Activated effector memory CD4-positive, alpha-beta T cell treated with Interleukin-2 at 50 U/mL for 16 hours (primary cell): ENCODE data around the gene RAB4A.

Experiments
- DNase-seq: peaks from one replicate; pipeline ENCODE4 v3.0.0-alpha.2; 2020

The RAB4A gene

DNA sequence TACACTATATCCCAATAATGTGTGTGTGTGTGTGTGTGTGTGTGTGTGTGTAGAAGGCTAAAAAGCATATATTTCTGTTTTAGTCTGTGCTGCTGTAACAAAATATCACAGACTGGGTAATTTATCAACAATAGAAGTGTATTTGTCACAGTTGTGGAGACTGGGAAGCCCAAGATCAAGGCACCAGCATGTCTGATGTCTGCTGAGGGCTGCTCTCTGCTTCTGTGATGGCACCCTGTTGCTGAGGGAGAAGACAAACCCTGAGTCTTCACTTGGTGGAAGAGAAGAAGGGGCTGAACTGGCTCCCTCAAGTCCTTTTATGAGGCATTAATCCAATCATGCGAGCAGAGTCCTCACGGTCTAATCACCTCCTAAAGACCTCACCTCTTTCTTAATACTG lies 23.0 kb upstream of the RAB4A start:
- no peak for DNase-seq

DNA sequence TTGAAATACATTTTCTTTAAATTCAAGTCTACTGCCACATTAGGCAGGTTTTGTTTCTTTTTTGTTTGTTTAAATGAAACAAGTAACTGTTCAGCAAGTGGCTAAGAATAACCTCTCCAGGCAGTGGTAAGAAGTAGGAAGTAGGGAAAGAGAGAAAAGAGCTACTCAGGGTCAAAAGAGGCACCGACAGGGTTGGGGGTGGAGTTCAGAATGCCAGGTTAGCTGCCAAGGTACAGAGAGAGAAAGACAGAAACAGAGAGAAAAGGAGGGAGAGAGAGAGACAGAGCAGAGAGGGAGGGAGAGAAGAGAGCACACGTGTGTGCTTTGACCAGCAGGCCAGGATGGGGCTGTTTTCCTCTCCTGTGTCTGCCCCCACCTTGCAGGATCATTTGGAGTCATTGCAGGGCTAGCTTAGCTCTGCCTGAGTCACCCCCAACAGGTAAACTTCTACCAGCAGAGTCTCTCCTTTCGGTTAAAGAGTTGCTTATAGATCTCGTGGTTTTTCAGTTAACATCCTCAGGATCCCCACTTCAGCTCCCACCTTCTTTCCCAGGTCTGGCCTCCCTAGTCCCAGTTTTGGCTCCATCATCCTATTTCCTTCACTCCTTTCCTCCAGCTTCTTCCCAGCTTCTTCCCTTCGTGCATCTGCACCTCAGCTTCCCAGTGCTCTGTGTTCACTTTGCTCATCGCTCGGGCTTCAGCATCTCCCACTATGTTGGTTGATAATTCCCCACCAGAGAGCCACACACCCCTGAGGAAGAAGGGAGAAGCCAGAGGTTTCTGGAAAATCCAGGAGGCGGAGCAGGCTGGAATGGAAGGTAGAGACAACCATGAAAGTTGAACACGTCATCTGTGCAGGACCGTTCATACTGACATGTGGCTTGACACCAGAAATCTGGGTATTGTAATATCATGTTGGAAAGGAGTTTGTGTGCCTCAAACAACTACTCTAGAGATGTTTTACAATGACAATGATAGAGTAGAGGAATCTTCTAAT lies 21.8 kb upstream of the RAB4A start:
- DNase-seq = no peak

DNA sequence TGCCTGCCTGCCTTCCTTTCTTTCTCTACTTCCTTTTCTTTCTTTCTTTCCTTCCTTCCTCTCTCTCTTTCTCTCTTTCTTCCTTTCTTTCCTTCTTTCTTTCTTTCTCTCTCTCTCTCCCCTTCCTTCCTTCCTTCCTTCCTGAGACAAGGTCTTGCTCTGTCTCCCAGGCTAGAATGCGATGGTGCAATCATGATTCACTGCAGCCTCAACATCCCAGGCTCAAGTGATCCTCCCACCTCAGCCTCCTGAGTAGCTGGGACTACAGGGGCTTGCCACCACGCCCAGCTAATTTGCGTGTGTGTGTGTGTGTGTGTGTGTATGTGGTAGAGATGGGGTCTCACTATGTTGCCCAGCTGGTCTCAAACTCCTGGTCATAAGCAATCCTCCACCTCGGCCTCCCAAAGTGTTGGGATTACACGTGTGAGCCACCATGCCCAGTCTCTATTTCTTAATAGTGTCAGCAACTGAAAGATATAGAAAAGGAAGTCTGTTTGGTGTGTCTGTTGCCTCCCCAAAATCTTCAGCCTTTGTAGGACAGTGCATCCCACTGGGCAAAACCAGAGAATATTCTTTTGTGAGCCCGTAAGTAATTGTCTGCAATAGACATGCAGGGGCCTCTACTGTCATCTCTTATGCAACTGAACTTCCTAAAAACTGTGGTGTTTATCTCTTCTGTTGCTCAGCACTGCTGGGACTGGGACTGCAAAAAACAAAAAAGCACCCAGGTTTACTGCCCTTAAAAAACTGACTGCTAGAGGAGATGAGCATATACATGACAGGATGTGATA lies 20.9 kb upstream of the RAB4A start:
- no peak for DNase-seq

DNA sequence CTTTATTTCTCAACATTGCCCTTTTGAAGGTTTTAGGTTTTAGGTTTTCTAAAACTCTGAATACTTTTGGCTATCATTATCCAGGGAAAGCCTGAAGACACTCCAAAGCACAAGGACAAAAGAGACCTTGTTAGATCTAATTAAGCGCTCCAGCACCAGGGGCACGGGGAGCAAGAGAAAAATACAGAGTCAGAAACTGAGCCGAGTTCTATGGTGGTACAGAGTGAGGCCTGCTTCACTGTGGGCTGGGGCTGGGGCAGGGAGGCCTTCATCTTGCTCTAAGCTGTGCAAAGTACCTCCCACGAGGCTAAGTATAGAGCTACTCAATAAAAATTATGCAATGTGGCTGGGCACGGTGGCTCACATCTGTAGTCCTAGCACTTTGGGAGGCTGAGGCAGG lies 19.7 kb upstream of the RAB4A start:
- DNase-seq = no peak

DNA sequence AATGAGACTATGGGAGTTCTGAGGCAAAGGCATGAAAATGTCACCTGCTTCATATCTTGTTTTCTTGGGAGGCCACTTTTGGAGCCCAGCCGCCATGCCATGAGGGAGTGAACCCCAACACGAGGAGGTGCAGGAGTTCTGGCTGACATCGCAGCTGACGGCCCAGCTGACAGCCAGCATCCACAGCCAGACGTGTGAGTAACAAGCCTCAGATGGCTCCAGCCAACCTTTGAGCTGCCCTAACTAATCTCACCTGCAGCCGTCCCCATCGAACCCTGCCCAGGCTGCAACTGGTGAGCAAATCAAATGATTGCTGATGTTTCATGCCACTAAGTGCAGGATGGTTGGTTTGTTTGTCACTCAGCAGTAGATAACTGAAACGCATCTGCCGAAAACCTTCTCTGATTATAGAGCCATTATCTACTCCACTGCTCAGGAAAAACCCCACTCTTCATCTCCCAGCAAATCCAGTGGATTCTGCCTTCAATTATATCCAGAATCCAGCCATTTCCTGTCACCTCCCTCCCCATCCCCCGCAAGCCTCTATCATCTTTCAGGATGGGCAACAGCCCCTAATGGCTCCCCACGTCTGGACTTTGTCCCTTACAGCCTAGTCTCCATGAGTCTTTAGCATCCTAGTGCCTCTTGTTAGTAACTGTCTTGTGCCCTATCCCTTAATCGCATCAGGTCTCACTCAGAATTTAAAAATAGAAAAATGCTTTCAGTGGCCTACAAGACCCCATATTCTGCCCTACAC lies 18.5 kb upstream of the RAB4A start:
- no peak for DNase-seq

DNA sequence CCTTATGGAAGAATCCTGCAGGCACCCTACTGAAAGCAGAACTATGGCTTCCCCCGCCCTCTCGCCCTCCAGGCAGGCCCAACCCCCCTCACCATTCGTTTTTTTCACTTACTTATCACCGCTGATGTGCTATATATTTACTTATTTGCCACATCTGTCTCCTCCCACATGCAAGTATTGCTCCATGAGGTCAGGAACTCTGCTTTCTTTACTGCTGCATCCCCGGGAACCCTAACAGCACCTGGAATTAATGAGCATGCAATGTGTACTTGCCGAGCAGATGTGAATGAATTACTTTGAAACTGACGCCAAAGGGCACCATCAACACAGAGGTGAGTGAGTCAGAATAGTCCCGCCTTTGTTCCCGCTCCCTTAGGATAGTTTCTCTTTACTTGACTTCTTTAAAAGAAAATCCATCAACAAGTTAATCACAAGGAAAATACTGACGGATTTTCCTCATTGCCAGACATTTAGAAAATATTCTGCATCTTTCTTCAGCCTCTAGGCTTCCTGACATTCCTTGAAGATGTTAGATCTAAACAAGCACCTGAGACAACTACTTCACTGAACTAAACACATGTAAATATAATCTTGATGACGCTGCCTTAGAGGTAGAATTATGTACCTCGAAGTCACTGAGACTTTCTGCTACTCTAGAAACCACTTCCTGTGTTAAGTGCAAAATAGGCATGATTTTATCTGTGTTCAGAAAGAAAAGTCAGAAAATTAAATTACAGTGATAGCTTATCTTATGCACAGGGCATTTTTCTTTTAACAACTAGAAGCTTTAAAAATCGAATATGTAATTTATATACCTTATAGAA lies 17.5 kb upstream of the RAB4A start:
- DNase-seq = no peak

DNA sequence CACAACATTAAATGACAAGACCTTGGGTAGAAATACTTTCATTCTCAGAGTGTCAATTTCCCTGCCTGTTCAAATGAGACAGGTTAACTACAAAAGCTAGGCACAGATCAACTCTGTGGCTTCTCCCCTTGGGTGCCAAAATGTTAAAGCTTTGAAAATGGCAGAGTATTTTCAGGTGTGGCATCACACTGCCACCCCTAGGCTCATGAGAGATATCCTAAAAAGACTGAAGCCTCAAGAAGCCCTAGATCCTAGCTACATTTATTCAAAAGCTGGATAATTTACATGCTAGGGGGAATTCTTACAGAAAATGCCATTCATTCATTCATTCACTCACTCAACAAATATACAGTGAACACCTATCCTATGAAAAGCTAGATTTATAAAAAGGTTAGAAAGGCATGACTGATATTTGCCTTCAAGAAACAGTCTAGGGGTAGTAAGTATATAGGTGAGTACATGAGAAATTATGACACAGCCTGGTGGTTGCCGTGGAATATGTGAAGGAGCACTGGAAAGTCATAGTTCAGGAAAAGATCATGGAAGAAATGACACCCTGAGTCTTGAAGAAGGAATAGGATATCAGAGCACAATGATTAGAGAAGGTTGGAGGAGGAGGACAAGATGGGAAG lies 15.9 kb upstream of the RAB4A start:
- no peak for DNase-seq

DNA sequence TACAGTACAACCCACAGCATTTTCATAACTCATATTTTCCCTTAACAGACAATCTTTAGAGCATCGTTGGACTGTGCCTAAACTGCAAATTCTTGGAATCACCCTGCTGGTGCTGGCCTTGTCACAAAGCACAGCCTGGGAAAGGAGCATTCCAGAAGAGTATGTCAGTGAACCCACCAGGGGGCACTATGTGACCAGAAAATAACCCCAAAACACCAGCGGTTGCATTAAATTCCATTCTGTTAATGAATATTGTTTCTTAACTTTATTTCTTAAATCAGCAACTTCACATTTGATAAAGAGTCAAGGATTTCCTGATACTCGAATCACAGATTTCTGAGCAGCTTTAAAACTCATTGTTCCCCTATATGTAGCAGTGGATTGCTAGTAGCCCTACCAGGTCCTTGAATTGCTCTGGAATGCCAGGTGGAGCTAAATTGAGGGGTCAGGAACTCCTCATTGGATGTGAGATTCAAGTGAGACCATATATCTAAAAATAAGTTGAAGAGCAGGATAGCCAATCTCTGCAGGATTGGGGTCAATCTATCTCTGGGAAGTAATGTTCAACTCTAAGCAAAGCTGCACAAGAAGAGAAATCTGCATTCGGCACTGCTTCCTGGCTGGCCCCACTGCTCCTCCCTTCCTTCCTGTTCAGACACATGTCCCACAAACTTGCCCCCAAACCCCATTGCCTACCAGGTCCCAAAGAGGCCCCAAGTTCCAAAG lies 12.7 kb upstream of the RAB4A start:
- DNase-seq = peak; percentile 36

DNA sequence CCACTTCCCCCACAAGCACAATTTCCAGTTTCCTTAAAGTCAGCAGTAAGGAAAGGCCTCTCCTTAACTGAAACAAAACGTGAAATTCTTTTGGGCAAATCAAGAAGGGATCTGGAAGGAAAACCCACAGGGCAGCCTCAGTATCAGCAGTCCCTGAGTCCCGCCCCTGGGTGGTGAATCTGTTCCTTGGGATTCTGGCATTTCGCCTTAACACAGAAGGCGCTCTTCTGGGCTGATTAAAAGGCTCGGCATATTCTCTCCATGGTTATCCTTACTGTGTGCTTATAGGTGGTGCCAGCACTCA lies 12.2 kb upstream of the RAB4A start:
- DNase-seq = no peak

DNA sequence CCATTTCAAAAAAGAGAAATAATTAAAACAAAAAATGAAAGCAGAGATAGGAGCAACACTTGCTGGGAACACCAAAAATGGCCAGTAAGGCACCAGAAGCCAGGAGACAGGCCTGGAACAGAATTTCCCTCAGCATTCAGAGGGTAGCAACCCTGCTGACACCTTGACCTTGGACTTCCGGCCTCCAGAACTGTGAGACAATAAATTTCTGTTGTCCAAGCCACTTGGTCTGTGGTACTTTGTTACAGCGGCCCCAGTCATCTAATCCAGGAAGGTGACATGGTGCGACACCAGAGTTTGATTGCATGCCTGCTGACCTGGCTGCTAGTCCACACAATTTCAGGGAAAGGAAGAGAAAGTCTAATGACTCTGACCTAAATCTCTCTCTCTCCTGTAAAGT lies 10.6 kb upstream of the RAB4A start:
- DNase-seq = no peak

DNA sequence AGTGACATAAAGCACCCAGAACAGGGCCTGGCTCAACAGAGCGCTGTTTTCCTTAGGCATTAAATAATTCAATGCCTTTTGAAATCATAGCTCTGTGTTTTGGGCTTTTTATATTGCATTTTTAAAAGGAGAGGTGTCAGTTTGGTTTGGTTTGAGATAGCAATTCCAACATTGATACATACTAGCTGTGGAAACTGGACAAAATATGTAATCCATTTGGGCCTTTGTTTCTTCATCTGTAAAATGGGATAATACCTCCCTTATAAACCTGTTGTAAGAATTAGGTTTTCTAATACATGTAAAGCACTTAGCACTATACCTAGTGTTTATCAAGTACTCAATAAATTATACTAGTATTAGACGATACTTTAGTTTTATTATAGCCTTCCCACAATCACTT lies 8.7 kb upstream of the RAB4A start:
- DNase-seq = no peak

DNA sequence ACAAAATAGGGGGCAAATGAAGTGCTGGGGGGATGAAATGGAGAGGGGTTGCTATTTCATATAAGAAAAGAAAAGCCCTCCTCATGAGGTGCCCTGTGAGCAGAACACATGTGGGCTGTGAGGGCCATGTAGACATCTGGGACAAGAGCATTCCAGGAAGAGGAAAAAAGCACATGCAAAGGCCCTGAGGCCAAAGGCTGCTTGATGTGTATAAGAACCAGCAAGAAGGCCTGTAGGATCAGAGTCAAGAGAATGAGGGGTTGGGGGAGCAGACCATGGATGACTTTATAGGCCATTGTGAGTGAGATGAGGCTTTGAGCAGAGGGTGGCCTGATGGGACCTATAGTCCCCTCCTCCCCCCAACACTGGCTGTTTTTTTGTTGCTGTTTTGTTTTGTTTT lies 7.7 kb upstream of the RAB4A start:
- DNase-seq = no peak

DNA sequence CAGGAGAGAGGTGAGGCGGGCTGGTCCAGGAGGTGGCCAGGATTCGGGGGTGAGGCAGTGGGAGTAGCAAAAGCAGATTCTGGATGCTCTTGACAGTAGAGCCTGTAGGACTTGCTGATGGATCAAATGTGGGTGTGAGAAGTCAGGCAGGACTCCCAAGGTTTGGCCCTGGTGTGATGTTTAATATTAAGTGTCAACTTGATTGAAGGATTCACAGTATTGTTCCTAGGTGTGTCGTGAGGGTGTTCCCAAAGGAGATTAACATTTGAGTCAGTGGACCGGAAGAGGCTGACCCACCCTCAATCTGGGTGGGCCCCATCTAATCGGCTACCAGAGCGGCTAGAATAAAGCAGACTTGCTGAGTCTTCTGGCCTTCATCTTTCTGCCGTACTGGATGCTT lies 6.8 kb upstream of the RAB4A start:
- no peak for DNase-seq

DNA sequence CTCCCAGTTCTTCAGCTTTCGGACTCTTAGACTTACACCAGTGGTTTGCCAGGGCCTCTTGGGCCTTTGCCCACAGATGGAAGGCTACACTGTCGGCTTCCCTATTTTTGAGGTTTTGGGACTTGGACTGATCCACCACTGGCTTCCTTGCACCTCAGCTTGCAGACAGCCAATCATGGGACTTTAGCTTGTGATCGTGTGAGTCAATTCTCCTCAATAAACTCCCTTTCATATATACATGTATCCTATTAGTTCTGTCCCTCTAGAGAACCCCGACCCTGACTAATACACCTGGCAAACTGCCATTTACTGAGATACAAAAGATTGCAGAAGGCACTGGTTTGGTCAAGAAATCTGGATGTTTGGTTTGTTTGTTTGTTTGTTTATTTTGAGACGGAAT lies 6.4 kb upstream of the RAB4A start:
- no peak for DNase-seq

DNA sequence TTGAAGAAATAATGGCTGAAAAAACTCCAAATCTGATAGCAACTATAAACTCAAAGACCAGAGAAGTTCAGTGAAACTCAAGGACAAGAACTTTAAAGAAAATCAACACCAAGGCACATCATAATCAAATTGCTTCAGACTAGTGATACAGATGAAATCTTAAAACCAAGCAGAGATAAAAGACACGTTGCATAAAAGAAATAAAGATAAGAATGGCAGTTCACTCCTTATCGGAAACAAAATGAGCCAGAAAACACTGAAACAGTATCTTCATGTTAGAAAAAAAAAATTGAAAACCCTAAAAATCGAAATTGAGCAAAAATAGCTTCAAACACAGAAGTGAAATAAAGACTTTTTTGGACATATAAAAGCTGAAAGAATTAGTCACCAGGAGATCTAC lies 4.6 kb upstream of the RAB4A start:
- no peak for DNase-seq

DNA sequence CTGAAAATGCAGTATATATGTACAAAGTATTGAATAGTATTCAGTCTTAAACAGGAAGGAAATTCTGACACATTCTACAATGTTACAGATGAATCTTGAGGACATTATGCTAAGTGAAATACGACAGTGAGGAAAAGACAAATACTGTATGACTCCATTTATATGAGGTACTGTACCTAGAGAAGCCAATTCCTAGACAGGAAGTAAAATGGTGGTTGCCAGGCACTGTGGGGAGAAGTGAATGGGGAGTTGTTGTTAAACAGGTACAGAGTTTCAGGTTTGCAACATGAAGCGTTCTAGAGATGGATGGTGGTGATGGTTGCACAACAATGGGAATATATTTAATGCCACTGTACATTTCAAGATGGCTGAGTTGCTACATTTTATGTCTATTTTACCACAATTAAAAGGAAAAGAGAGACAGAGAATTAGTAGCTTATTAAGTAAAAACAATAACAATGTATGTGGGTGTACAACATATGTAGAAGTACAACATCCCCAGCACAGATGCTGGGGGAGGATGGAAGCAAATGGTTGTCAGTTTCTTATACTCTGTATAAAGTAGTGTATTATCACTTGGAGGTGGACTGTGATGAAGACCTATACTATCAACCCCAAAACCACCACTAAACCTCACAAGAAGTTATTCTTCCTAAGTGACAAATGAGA lies 3.9 kb upstream of the RAB4A start:
- no peak for DNase-seq

DNA sequence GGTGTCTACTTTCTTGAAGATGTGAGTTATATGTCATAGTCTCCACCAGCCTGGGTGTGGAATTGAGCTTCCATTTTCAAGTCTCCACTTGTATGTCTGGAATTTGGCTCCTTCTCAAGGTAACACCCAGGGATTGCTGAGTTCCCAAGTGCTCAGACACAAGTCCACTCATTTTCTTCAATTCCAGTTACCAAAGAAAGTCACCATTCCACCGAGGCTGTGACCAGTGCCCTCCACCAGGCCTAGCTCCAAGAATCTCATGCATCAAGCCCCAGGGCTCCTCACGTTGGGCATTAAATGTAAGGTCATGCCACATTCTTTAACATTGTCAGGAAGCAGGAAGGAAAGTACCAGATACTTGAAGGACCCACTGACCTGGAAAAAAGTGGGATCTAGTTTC lies 2.4 kb upstream of the RAB4A start:
- DNase-seq = no peak

DNA sequence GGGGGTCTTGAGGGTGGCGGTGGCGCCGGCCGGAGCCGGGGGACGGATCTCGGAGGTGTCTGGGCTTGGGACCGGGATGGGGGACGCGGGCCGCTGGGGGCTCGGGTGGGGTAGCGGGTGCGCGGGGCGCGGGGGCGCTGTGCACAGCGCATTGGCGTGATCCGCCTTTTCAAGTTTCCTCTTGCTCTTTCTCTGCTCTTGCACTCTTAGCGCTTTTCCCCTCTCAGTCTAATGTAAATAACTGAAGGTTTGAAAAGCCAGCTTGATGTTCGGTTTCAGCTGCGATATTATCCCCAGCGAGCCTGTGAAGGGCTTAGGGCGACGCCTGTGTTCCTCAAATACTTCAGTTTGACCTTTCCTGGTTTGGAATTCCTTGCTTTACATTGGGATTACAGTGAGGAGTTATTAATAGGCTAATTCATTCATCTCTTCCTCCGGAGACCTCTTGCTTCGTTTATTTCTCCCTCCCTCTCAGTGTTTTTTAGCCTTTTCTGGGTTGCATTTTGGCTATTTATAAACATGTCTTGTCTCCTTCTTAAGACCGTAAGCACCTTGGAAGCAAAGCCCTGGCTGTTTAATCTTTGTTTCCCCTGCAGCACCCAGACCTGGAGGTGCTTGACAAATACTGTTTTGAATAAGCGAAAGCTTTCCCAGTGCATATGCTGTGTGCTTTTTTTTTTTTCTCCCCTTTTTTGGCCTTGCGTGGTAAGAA lies 693 bp downstream of the RAB4A start:
- DNase-seq = peak; percentile 19

DNA sequence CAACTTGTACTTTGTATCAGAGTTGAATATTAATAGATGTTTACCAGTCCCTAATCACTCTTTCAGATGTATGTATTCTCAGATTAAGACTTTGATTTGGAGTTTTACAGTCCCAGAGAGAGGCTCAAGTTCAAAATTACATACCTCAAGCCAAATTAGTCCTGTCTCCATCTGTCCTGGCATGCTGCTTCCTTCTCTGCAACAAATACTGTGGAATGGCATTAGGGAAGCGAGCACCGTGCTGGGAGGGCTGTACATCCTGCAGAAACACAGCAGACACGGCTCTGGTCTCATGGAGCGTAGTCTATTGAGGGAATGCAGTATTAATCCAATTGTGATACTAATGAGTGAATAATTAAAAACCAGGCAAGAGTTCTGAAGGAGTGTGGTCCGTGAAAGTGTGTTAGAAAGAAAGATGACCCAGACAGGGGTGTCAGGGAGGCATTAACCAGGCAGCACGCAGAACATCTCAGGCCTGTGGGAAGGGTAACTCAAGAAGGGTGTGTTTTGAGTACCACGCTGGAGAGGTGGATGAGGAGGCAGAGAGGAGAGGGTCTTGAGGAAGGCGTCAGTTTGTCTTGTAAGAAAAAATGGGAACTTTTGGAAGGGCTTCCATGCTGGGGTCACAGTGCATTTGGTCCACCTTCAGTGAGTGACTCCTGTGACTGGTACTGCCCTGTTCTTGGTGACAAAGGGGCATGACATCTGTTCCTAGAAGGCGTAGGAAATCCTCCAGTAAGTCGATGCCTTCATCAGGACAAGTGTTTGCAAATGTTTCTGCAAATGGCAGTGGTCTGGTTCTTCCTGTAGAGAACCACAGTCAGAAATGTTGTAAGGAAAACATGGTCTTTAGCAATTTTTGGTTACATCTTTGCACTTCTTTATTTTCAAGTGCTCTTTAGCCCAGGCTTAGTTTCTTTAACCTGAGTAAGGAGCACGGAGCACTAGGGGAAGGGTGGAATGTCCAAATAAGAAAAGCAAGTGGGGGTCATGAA lies 1.6 kb downstream of the RAB4A start:
- no peak for DNase-seq
